HK-2 (cell line): ENCODE data around the gene FGF18.
"Not testable (repeated sequence)": the region's sequence is repeated elsewhere in the genome, so short reads cannot be mapped to it uniquely, and the experiment has no call there.

Experiments
- DNase-seq: peaks from one replicate; pipeline ENCODE4 v3.0.0-alpha.2; 2018; ENCODE audit not compliant: unreplicated experiment

The FGF18 gene, protein sequence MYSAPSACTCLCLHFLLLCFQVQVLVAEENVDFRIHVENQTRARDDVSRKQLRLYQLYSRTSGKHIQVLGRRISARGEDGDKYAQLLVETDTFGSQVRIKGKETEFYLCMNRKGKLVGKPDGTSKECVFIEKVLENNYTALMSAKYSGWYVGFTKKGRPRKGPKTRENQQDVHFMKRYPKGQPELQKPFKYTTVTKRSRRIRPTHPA

DNA sequence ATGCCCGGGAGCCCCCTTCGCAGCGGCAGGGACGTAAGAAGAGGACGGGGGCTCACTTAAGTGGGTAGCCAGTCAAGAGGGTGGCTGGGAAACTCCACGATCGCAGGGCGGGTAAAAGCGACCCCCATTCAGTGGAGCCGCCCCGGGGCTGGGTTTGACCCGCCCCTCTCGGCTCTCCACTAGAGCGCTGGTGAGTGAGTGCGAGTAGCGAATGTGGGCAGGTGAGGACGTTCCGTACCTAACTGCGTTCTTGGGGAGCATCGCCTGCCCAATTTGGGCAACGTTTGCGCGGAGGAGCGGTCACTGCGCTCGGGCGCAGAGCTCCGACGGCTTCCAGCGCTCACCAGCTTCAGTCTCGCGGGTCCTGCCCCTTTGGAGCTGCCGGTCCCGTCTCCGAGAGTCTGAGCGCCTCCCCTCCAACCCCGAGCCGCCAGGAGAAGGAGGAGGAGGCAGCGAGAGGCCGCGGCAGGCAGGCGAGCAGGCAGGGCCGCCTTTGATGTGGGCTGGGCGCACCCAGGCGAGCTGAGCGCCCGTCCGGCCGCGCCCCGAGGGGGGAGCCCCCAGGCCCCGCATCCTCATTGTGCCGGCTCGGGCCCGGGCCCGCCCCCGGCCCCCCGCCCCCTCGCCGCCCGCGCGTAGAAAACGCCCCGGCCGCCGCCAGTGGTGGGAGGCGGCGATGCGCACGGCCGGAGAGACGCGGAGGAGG, at the start of gene FGF18:
Gene FGF18 (plus strand): TSS at position 666 of the 706 bp plus-strand sequence. CDS start 553 bp downstream, outside the sequence.
- peak; percentile 57 for DNase-seq

DNA sequence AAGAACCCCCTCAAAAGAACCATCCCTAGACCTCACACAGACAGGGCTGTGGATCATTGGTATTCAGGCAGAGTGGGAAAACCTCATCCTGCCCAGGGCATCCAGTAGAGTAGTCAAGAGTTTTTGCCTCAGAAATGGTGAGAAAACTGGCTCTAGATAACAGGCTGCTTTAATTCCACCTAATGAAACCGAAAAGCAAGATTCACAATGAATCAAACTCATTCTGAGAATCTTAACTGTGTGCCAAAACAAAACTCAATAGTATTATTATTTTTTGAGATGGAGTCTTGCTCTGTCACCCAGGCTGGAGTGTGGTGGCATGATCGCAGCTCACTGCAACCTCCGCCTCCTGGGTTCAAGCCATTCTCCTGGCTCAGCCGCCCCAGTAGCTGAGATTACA, 49.5 kb upstream of the FGF18 start:
- no peak for DNase-seq

DNA sequence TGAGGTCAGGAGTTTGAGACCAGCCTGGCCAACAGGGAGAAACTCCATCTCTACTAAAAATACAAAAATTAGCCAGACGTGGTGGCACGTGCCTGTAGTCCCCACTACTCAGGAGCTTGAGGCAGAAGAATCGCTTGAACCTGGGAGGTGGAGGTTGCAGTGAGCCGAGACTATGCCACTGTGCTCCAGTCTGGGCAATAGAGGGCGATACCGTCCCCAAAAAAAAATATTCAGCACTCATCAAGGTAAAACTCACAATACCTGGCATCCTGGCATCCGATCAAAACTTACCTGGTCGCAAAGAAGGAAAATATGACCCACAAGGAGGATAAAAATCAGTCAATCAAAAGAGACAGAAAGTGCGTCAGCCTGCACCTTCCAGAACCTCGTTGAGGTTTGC, 48.6 kb upstream of the FGF18 start:
- DNase-seq: not testable (repeated sequence)

DNA sequence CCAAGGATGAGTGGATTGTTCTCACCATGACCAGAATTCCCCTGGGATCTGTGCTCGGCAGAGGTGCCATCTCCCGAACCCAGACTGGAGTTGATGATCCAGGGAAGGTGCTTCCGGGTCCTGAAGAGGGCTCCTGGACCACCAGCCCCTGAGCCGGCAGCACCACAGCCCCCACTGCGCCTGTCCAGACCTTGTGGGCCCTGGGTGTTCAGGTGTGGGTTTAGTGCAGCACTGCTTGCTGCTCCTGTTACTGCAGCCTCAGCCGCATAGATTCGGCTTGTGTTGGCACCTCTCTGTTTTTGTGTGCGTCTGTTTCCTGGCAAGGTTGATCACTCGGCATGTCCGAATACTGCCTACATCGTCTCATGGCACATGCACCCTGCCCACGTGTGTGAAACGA, 48.1 kb upstream of the FGF18 start:
- no peak for DNase-seq

DNA sequence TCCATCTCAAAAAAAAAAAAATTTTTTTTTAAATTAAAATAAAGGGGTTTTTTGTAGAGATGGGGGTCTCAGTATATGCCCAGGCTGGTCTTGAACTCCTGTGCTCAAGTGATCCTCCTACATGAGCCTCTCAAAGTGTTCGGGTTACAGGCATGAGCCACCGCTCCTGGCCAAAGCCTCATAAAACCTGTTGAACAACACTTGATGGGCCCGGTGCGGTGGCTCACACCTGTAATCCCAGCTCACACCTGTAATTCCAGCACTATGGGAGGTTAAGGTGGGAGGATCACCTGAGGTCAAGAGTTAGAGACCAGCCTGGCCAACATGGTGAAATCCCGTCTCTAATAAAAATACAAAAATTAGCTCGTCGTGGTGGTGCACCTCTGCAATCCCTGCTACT, 39.5 kb upstream of the FGF18 start:
- no peak for DNase-seq

DNA sequence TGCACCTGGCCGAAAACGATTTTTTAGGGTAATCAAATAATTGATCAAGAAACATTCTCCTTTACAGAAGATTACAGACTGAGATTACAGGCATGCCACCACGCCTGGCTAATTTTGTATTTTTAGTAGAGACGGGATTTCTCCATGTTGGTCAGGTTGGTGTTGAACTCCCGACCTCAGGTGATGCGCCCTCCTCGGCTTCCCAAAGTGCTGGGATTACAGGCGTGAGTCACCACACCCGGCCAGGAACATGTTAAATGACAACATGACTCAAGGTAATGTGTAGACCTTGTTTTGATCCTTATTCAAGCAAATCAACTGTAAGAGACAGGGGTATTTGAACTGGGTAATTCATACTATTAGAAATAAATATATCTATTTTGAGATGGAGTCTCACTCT, 35.0 kb upstream of the FGF18 start:
- not testable (repeated sequence) for DNase-seq

DNA sequence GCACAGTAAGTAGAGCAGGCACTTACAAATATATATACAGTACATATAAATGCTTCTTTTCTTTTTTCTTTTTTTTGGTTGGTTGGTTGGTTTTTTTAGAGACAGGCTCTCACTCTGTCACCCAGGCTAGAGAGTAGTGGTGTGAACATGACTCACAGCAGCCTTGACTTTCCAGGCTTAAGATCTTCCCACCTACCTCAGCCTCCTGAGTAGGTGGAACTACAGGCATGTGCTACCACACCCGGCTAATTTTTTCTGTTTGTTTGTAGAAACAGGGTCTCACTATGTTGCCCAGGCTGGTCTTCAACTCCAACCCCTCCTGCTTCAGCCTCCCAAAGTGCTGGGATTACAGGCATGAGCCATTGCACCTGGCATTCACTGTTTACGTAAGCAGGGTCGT, 34.4 kb upstream of the FGF18 start:
- DNase-seq: peak; percentile 18

DNA sequence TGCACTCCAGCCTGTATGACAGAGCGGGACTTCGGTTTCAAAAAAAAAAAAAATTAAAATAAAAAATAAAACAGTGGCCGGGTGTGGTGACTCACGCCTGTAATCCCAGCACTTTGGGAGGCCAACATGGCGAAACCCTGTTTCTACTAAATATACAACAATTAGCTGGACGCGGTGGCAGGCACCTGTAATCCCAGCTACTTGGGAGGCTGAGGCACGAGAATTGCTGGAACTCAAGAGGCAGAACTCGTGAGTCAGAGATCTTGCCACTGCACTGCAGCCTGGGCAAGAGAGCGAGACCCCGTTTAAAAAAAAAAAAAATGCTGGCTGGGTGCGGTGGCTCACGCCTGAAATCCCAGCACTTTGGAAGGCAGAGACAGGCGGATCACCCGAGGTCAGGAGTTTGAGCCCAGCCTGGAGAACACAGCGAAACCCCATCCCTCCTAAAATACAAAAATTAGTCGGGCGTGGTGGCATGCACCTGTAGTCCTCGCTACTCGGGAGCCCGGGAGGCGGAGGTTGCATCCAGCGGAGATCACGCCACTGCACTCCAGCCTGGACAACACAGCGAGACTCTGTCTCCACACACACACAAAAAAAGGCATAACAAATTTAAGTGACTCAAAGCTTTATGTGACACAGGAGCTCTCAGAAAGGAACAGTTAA, 33.3 kb upstream of the FGF18 start:
- DNase-seq: no peak

DNA sequence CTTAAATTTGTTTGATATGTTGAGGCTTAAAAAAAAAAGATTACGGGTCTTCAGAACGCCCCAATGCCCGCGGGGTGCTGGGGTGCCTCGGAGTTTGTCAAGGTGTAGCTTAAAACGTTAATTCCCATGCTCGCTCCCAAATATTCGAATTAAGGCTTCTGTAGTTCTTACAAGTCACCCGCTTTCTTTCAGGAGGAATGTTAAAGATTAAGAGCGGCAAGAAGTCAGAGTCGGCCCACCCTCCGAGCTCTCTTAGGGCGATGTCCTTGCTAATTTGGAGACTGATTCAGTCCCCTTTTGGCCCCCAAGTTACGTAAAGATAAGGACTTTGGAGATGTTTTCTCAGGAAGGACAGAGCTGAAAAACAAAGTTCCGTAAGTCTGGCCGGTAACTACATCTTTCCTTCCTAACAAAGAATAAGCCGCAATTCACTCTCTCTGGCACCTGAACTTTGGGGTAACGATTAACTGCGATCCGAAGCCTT, 32.5 kb upstream of the FGF18 start:
- no peak for DNase-seq

DNA sequence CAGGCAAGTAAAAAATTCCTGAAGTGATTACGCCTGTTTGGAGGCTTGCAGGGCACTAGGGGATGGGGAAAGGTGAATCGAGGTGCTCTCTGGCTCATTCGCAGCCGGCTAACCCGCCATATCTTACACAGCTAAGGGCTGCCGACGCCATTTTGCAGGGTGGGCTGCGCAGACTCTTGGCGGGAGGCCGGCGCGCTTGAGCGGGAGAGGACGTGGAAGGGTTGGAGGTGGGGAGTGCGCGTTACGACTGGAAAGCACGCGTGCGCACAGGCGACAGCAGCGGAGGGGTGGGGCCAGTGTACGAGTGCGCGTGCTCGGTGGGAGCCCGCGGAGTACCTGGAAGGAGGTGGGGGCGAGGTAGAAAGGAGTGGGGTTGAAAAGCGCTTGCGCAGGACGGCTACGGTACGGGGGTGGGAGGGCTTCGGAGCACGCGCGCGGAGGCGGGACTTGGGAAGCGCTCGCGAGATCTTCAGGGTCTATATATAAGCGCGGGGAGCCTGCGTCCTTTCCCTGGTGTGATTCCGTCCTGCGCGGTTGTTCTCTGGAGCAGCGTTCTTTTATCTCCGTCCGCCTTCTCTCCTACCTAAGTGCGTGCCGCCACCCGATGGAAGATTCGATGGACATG, 32.0 kb upstream of the FGF18 start, which contains the start of gene NPM1:
Gene NPM1 (plus strand): TSS at position 505 of the 625 bp plus-strand sequence. CDS start 100 bp downstream, at position 605.
- DNase-seq: peak; percentile 94

DNA sequence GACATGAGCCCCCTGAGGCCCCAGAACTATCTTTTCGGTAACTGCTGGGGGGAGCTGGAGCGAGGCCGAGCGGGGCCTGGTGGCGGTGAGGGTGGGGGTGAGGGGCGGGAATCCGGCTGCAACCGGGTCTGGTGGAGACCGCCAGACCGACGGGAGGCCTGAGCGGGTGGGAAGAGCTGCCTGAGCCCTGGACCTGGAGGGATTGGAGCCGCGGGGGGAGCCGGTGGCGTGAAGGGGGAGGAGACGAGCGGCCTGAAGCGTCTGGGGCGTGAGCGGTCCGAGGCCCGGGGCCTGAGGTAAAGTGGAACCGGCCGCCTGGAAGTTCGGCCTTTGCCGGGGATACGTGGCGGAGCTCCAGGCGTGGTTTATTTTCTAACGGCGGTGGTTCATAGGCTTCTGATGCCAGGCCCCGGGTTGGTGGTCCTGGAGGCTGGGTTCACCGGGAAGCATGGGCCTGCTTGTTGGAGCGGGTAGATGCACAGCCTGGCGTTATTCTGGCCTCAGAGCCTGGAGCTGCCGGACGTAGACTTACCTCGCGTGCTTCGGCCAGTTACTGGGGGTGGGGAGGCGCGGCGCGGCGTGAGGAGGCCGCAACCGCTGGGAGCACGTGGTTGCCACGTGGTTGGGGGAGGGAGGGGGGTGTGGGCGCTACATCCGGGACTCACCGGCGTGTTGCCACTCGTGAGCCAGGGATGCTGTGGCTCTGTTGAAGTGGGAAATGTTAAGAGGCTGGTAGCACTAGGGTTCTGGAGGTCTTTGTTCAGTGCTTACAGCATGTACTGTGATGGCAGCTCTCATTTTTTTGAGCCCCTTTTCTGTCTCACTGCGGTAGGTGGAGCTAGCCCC, 31.3 kb upstream of the FGF18 start:
- DNase-seq: peak; percentile 72

DNA sequence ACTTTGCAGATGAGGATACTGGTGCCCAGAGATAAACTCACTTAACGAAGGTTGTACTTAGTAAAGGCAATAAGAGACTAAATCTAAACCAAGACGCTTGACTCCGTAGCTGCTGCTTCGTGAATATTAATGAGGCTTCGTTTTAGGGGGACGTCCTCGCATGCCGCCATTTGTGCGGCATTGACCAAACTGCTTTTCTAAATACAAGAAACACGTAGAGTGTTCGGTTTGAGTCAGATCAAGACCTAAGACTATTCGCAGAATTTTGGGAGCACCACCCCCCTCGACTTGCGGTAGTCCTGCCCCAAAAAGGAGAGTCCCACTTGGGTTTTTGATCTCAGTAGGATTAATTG, 30.7 kb upstream of the FGF18 start:
- DNase-seq: no peak

DNA sequence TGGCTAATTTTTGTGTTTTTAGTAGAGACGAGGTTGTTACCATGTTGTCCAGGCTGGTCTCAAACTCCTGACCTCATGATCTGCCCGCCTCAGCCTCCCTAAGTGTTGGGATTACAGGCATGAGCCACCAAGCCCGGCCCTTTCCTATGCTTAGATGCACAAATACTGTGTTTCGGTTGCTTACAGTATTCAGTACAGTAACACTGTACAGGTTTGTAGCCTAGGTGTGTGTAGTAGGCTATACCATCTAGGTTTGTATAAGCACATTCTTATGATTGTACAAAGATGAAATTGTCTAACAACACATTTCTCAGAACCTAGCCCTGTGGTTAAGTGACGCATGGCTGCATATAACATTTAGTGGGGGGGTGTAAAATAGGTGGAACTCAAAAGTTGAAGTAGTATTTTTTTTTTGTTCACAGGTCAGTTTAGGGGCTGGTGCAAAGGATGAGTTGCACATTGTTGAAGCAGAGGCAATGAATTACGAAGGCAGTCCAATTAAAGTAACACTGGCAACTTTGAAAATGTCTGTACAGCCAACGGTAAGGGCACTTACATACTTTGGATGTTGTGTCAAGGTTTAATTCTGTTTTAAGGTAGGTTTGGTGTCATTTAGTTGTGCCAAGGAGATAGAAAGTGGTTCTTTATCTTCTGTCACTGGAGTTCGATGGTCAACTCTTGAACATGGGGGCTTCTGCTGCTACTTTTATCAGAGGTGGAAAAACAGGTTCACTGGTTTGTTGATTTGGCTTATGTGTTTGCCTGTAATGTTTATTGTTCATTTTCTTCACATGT, 28.4 kb upstream of the FGF18 start:
- DNase-seq: no peak

DNA sequence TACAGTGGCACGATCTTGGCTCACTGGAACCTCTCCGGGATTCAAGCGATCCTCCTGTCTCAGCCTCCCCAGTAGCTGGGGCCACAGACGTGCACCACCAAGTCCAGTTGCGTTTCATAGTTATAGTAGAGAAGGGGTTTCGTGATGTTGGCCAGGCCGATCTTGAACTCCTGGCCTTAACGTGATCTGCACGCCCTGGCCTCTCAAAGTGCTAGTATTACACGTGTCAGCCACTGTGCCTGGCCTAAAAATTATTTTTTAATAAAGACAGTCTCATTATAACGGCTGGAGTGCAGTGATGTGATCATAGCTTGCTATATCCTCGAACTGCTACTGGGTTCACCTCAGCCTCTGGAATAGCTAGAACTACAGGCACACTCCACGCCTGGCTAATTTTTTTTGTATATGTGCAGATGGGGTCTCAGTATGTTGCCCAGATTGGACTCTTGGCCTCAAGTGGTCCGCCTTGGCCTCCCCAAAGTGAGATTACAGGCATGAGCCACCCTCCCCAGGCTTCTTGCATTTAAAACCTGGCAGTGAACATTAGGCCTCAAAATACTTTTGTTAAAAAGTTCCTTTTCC, 27.4 kb upstream of the FGF18 start:
- no peak for DNase-seq

DNA sequence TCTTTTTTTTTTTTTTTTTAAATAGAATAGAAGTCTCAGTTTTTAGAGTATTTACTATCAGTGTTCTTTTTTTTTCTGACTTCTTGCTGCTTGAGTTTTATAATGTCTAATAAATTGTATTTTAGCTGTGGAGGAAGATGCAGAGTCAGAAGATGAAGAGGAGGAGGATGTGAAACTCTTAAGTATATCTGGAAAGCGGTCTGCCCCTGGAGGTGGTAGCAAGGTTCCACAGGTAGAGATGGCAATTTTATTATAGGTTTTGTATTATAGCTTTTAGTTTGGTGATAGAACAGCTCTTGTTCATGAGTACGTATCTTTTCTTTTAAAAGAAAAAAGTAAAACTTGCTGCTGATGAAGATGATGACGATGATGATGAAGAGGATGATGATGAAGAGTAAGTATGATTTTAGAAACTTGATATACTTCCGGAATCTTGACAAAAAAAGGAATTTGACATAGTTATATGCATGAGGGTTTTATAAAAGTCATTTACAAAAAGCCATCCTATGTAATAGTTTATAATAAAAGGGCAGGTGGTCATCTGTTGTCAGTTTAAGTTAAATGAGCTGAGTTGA, 26.8 kb upstream of the FGF18 start:
- no peak for DNase-seq

DNA sequence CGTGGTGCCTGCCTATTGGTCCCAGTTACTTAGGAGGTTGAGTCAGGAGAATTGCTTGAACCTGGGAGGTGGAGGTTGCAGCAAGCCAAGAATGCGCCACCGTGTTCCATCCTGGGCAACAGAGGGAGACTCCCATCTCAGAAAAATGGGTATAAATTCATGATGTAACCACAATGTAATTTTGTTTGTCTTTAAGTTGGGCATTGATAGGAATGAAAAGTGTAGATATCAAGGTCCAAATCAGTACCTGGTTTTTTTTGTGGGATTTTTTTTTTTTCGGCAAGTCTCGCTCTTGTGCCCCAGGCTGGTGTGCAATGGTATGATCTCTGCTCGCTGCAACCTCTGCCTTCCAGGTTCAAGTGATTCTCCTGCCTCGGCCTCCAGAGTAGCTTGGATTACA, 24.4 kb upstream of the FGF18 start:
- DNase-seq: no peak

DNA sequence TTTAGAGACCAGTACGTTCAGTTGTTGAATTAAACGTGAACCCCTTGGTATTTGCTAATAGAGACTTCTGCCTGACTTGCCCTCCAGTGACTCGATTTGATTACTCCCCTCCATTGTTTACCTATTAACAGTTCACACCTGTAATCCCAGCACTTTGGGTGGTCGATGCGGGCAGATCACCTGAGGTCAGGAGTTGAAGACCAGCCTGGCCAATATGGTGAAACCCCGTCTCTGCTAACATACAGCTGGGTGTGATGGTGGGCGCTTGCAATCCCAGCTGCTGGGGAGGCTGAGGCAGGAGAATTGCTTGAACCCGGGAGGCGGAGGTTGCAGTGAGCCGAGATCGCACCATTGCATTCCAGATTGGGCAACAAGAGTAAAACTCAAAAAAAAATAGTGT, 22.9 kb upstream of the FGF18 start:
- DNase-seq: not testable (repeated sequence)

DNA sequence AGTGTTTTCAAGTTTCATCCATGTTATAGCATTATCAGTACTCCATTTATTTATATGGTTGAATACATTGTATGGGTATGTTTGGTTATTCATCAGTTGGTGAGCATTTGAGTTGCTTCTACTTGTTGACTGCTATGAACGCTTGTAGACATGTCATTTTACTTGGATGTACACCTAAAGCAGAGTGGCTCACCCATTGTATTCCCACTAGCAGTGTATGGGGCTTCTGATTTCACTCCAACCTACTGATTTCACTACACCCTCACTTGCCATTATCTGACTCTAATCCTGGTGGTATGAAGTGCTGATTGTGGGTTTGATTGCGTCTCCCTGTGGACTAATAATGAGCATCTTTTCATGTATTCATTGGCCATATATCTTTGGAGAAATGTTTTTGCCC, 22.3 kb upstream of the FGF18 start:
- no peak for DNase-seq

DNA sequence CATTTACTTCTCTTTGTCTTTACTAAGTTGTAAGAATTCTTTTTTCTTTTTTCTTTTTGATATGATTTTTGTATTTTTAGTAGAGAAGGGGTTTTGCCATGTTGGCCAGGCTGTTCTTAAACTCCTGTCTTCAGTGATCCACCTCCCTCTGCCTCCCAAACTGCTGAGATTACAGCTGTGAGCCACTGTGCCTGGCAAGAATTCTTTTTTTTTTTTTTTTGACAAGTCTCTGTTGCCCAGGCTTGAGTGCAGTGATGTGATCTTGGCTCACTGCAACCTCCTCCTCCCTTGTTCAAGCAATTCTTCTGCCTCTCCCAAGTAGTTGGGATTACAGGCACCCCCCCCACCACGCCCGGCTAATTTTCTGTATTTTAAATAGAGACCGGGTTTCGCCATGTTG, 21.8 kb upstream of the FGF18 start:
- DNase-seq: no peak

DNA sequence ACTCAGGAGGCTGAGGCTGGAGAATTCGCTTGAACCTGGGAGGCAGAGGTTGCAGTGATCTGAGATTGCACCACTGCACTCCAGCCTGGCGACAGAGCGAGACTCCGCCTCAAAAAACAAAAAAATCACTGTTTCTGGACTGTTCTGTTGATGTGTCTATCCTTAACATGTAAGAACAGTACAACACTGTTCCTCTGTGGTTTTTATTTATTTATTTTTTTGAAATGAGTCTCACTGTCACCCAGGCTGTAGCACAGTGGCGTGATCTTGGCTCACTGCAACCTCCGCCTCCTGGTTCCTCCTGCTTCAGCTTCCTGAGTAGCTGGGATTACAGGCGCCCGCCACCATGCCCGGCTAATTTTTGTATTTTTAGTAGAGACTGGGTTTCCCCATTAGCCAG, 20.8 kb upstream of the FGF18 start:
- DNase-seq: not testable (repeated sequence)
